Measurements from ENCODE around the gene ACAA2. TPM values are rescaled to one million over a fixed set of nuclear protein-coding genes. Genes with fewer than 3 reads are reported as not detected.

The ACAA2 gene
- total RNA-seq, 1 experiment from 2014 or later, result 136 TPM

GRCh38 chr18:49851624-49852023 lies 38.3 kb upstream of the ACAA2 start:
- Mint-ChIP-seq H3K27me3 (ENCODE audit: low read depth) (no peaks in the 10 kb centered on the region), H3K4me1 (peaks cover 11% of the 10 kb centered on the region), H3K27ac (no peak overlapping the region), H3K9me3 (no peaks in the 10 kb centered on the region), H3K4me3 (no peak overlapping the region), H3K36me3 (no peaks in the 10 kb centered on the region)
- CTCF ChIA-PET, result no interaction called here
- TF ChIP-seq NFATC4 (CRISPR knock-in tag; IDR thresholded peaks at IDR 0.05), result no peak
- no peak for TF ChIP-seq SP1 (CRISPR knock-in tag; conservative IDR thresholded peaks at IDR 0.05)
- no peak for TF ChIP-seq USF1 (CRISPR knock-in tag; IDR thresholded peaks at IDR 0.05)
- TF ChIP-seq SMAD4 (CRISPR knock-in tag; IDR thresholded peaks at IDR 0.05), result no peak
- no peak for TF ChIP-seq ZNF512 (CRISPR knock-in tag; IDR thresholded peaks at IDR 0.05; ENCODE audit: borderline replicate concordance)
- TF ChIP-seq ZNF396 (CRISPR knock-in tag; IDR thresholded peaks at IDR 0.05; ENCODE audit: borderline replicate concordance), result no peak
- no peak for TF ChIP-seq ETV6 (CRISPR knock-in tag; IDR thresholded peaks at IDR 0.05)
- no peak for TF ChIP-seq ZNF281 (CRISPR knock-in tag; IDR thresholded peaks at IDR 0.05)
- TF ChIP-seq RELA (CRISPR knock-in tag; IDR thresholded peaks at IDR 0.05; ENCODE audit: borderline replicate concordance), result no peak
- ATAC-seq, result no peak
- DNase-seq (ENCODE audit: low spot score), result no peak
- POLR2A ChIA-PET, result no interaction called here

- no peaks in the 10 kb centered on the region for H3K36me3 Mint-ChIP-seq
- no peaks in the 10 kb centered on the region for H3K9me3 Mint-ChIP-seq
- CTCF ChIA-PET, result interaction anchor here (1.8 kb wide), 1 partner anchor 8 kb away, joined by 16 read pairs; no protein-coding TSS in a partner anchor
- POLR2A ChIA-PET, result no interaction called here
- no peak overlapping the region for H3K27ac Mint-ChIP-seq
- ATAC-seq, result no peak
- DNase-seq (ENCODE audit: low spot score), result no peak
- peaks cover 17% of the 10 kb centered on the region for H3K4me1 Mint-ChIP-seq
- no peaks in the 10 kb centered on the region for H3K27me3 Mint-ChIP-seq (ENCODE audit: low read depth)
- H3K4me3 Mint-ChIP-seq, result no peak overlapping the region
- TF ChIP-seq TCF7 (CRISPR knock-in tag; IDR thresholded peaks at IDR 0.05; ENCODE audit: low read depth) (no peak), AR (CRISPR knock-in tag; IDR thresholded peaks at IDR 0.05) (no peak), GTF2I (CRISPR knock-in tag; conservative IDR thresholded peaks at IDR 0.05) (no peak), STAT6 (CRISPR knock-in tag; conservative IDR thresholded peaks at IDR 0.05; ENCODE audit: low read depth) (no peak), SMAD4 (CRISPR knock-in tag; IDR thresholded peaks at IDR 0.05) (no peak), JUN (CRISPR knock-in tag; IDR thresholded peaks at IDR 0.05) (no peak), TEAD1 (CRISPR knock-in tag; IDR thresholded peaks at IDR 0.05) (no peak), IRF2 (CRISPR knock-in tag; IDR thresholded peaks at IDR 0.05; ENCODE audit: borderline replicate concordance, low read depth) (no peak), FOXK1 (CRISPR knock-in tag; IDR thresholded peaks at IDR 0.05) (no peak), HMGA2 (CRISPR knock-in tag; IDR thresholded peaks at IDR 0.05) (no peak), CBFB (CRISPR knock-in tag; IDR thresholded peaks at IDR 0.05; ENCODE audit: low read depth) (no peak), SP1 (CRISPR knock-in tag; conservative IDR thresholded peaks at IDR 0.05) (no peak), USF2 (CRISPR knock-in tag; IDR thresholded peaks at IDR 0.05) (no peak), ZNF423 (CRISPR knock-in tag; IDR thresholded peaks at IDR 0.05) (no peak), ZMAT4 (CRISPR knock-in tag; IDR thresholded peaks at IDR 0.05) (no peak), ZSCAN18 (CRISPR knock-in tag; IDR thresholded peaks at IDR 0.05) (no peak)
Observed at GRCh38 chr18:49850636-49851035, 37.3 kb upstream of the ACAA2 start.

All from WTC11 (cell line).